GM12878 (cell line): Measurements from ENCODE around the gene MUC20. TPM values are rescaled to one million over a fixed set of nuclear protein-coding genes. Genes with fewer than 3 reads are reported as not detected.
"Not testable (repeated sequence)": the region's sequence is repeated elsewhere in the genome, so short reads cannot be mapped to it uniquely, and the experiment has no call there.

Experiments used
- ATAC-seq: fragments of 200-7000 bp; cut with Tn5 transposase; 3 replicates; pipeline ENCODE4 v1.9.1; 2020; ENCODE audit warnings: mild to moderate bottlenecking, moderate library complexity
- BruUV-seq: library from RNA; stranded (reverse); fragments of 400-500 nt; replicated peaks from 2 replicates; lab custom pipeline; 2021; lab: Mats Ljungman, UMichigan
- CTCF ChIA-PET: fragments of 300-600 bp; sonication (Branson Sonifier 250); formaldehyde crosslinking; extraction: SDS; loops from one replicate; lab custom pipeline; 2021; ENCODE audit warnings: inconsistent platforms; lab: Yijun Ruan, JAX
- POLR2A ChIA-PET: fragments of 350-600 bp; formaldehyde crosslinking; extraction: SDS; loops from one replicate; lab custom pipeline; 2021; ENCODE audit warnings: inconsistent platforms; lab: Charles Lee
- RAD21 ChIA-PET: fragments of 300-600 bp; sonication (Branson Sonifier 250); formaldehyde crosslinking; loops from one replicate; lab custom pipeline; 2023; ENCODE audit warnings: antibody characterized with exemption; ENCODE audit not compliant: unreplicated experiment; lab: Charles Lee
- SMC1A ChIA-PET: fragments of 300-600 bp; sonication (Branson Sonifier 250); formaldehyde crosslinking; loops from one replicate; lab custom pipeline; 2023; ENCODE audit not compliant: unreplicated experiment, uncharacterized antibody; lab: Charles Lee
- DNase-seq: peaks from one replicate; pipeline ENCODE4 v3.0.0-alpha.2; 2011; ENCODE audit warnings: low read depth, low spot score
- FAIRE-seq: peaks from 3 replicates; lab custom pipeline; 2011; peaks lifted over from hg19 to GRCh38; lab: Jason Lieb, UNC
- H2AFZ ChIP-seq: 2 replicates; pipeline ENCODE4 v1.6.0; 2011; ENCODE audit warnings: low read depth, low read length, control low read depth; ENCODE audit not compliant: control insufficient read depth
- H3K27ac ChIP-seq: 2 replicates; pipeline ENCODE4 v1.5.1; 2011; ENCODE audit warnings: control low read depth; ENCODE audit not compliant: control insufficient read depth, insufficient read depth
- H3K27me3 ChIP-seq, 2 experiments: replicated peaks in 1 of 2; 2 replicates each; pipeline versions ENCODE4 v1.6.0 to v1.6.1; 2011; ENCODE audit warnings: low read length in 1 of 2; ENCODE audit not compliant: control insufficient read depth in 2 of 2, insufficient read depth in 2 of 2
- H3K36me3 ChIP-seq, 2 experiments: 2 replicates each; pipeline ENCODE4 v1.5.1; 2011; ENCODE audit warnings: low read length in 1 of 2; ENCODE audit not compliant: control insufficient read depth in 2 of 2, insufficient read depth in 2 of 2
- H3K4me1 ChIP-seq: 2 replicates; pipeline ENCODE4 v1.6.1; 2011; ENCODE audit warnings: mild to moderate bottlenecking, low read length, moderate library complexity, mixed read lengths; ENCODE audit not compliant: control insufficient read depth, insufficient read depth
- H3K4me2 ChIP-seq: 2 replicates; pipeline ENCODE4 v1.6.0; 2011; ENCODE audit warnings: control low read depth; ENCODE audit not compliant: control insufficient read depth, insufficient read depth
- H3K4me3 ChIP-seq: fragments of 200-600 bp; sonication (generic); 2 replicates; pipeline ENCODE4 v1.5.1; 2016
- H3K79me2 ChIP-seq: 2 replicates; pipeline ENCODE4 v1.6.0; 2011; ENCODE audit warnings: low read length; ENCODE audit not compliant: control insufficient read depth, insufficient read depth
- H3K9ac ChIP-seq: 2 replicates; pipeline ENCODE4 v1.8.0; 2011; ENCODE audit warnings: low read length, control low read depth, mixed read lengths; ENCODE audit not compliant: control insufficient read depth, insufficient read depth
- H3K9me3 ChIP-seq: replicated peaks from 3 replicates; pipeline ENCODE4 v1.5.1; 2011; ENCODE audit warnings: mild to moderate bottlenecking, low read length; ENCODE audit not compliant: control insufficient read depth, insufficient read depth
- H4K20me1 ChIP-seq: 2 replicates; pipeline ENCODE4 v1.6.0; 2011; ENCODE audit not compliant: control insufficient read depth, insufficient read depth
- BCL3 ChIP-seq: IDR thresholded peaks from 2 replicates; pipeline ENCODE4 v1.6.1; 2011; ENCODE audit warnings: borderline replicate concordance, low read depth, mild to moderate bottlenecking, moderate library complexity, low read length; ENCODE audit not compliant: insufficient read depth, poor library complexity, severe bottlenecking
- CEBPB ChIP-seq, 2 experiments: fragments of 150-350 bp in 1 of 2; IDR thresholded peaks; 2 replicates each; pipeline ENCODE4 v1.6.1; 2012 to 2014; ENCODE audit warnings: low read depth in 2 of 2, low read length in 2 of 2, borderline replicate concordance in 1 of 2, inconsistent platforms in 1 of 2
- DPF2 ChIP-seq: fragments of 450-650 bp; IDR thresholded peaks from 2 replicates; pipeline ENCODE4 v1.6.1; 2017; ENCODE audit warnings: mild to moderate bottlenecking
- IKZF1 ChIP-seq: fragments of 450-650 bp; conservative IDR thresholded peaks from 2 replicates; pipeline ENCODE4 v1.6.1; 2017; ENCODE audit warnings: antibody characterized with exemption, mild to moderate bottlenecking
- MTA2 ChIP-seq: fragments of 450-650 bp; IDR thresholded peaks from 2 replicates; pipeline ENCODE4 v1.6.1; 2016; ENCODE audit warnings: low read depth, mild to moderate bottlenecking, moderate library complexity
- NFYA ChIP-seq: IDR thresholded peaks from 2 replicates; pipeline ENCODE4 v1.6.1; 2011; ENCODE audit warnings: low read depth, mild to moderate bottlenecking, low read length, improper control_type of control experiment, borderline replicate concordance
- NR2C1 ChIP-seq: fragments of 450-650 bp; IDR thresholded peaks from 2 replicates; pipeline ENCODE4 v1.6.1; 2017; ENCODE audit warnings: antibody characterized with exemption, mild to moderate bottlenecking, moderate library complexity
- WGBS: methylation state at CpG from one replicate; pipeline ENCODE4 v1.1.6; 2016; ENCODE audit warnings: low lambda C conversion rate; ENCODE audit not compliant: insufficient replicate concordance, insufficient coverage; ENCODE audit errors: missing lambda C conversion rate; 5-methylcytosine and 5-hydroxymethylcytosine counted together
- in situ Hi-C: fragments of 300-500 bp; cut with MboI; formaldehyde crosslinking; loops from 9 replicates; pipeline ENCODE4 v1.14.3; 2018; ENCODE audit warnings: mixed read lengths
- intact Hi-C: fragments of 100-400 bp; cut with micrococcal nuclease; formaldehyde crosslinking; loops from one replicate; pipeline ENCODE4 v1.14.2; 2022; ENCODE audit not compliant: unreplicated experiment
- polyA plus RNA-seq, 11 experiments: library from polyadenylated mRNA; depleted of rRNA in 4 of 11; unstranded in 6 of 11; stranded (reverse) in 5 of 11; fragments of >200 nt; fragmentation: Nextera tagmentation in 4 of 11; fragmentation: Illumina TruSeq in 1 of 11; extraction: Ambion mirVana in 4 of 11; extraction: Trizol in 1 of 11; gene quantifications; 1 replicate in 1 of 11; 2 replicates in 10 of 11; pipeline versions ENCODE4 v1.2.1 to v1.2.3, GENCODE V29; 2011 to 2016; ENCODE audit warnings: inconsistent platforms in 2 of 11, missing spikeins in 2 of 11, low read depth in 1 of 11
- total RNA-seq, 4 experiments: library from RNA; depleted of rRNA in 3 of 4; stranded (reverse); fragments of >200 nt in 3 of 4; fragmentation: Illumina TruSeq in 1 of 4; extraction: Trizol in 1 of 4; gene quantifications; 2 replicates each; pipeline versions ENCODE4 v1.2.1 to v1.2.3, GENCODE V29; 2013 to 2021
- TF ChIP-seq, protein P1 (sequence below): IDR thresholded peaks from 2 replicates; pipeline ENCODE4 v1.6.1; 2012; ENCODE audit warnings: improper control_type of control experiment, low read depth, low read length; ENCODE audit not compliant: insufficient replicate concordance

The MUC20 gene
- total and polyA plus RNA-seq, 10 of the 15 experiments (the other 5 are each of a cell fraction or from before 2014, with no cell fraction given): 0.04 to 0.46 (median 0.17) TPM; not detected in 3

DNA sequence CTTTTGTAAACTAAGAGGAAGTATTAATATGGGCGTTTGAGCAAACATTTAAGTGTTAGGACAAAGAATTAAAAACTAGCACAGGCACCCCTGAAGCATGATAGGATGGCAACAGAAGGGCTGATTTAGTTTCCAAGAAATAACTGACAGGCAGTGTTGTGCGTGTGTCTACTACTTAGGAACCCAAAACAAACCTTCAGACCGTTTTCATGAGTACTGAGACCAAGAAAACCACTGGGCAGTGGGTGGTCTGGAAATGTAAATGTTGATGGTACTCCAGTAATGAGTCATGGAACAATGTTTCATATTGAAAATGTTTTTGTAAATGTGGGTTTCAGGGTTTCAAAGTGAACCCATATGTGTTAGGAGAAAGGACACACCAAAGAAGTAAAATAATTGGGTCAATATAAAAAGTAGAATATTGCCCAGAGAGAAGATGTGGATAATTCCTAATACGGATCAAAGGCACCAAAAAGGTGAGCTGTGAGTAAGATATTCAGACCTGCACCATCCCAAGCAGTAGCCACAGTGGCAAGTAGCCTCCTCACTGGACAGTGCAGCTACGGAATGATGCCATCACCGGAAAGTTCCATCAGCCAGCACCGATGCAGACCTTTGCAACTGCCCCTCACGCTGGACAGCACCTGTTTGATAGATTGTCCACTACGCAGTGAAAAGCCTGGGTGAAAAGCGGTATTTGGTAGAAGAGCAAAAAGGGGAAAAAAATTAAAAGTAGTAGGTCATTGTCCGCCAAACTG lies 29.0 kb upstream of the MUC20 start:
- H4K20me1 ChIP-seq, in situ Hi-C loops, H3K4me1 ChIP-seq, H3K27ac ChIP-seq, H3K9me3 ChIP-seq, H3K4me2 ChIP-seq, intact Hi-C loops, RAD21 ChIA-PET, DNase-seq, H3K27me3 ChIP-seq, H3K36me3 ChIP-seq, H2AFZ ChIP-seq, H3K4me3 ChIP-seq, H3K79me2 ChIP-seq, SMC1A ChIA-PET, H3K9ac ChIP-seq, FAIRE-seq: not testable (repeated sequence)
- peak; percentile 41 for ATAC-seq
- WGBS: 90% methylated on average over 8 of the region's 11 CpGs
- ChIA-PET CTCF (interaction anchor here (0.6 kb wide), 1 partner anchor 776 kb away, joined by 3 read pairs; no protein-coding TSS in a partner anchor), POLR2A (interaction anchor here (0.7 kb wide), 1 partner anchor 82 kb away, joined by 3 read pairs; no protein-coding TSS in a partner anchor)
- TSS peak; percentile 26 for BruUV-seq
- 0 out of 2 replicates have a peak, but pooled peaks have one; percentile 23 for TF ChIP-seq IKZF1
- 0 out of 2 replicates have a peak, but pooled peaks have one; percentile 33 for TF ChIP-seq DPF2

DNA sequence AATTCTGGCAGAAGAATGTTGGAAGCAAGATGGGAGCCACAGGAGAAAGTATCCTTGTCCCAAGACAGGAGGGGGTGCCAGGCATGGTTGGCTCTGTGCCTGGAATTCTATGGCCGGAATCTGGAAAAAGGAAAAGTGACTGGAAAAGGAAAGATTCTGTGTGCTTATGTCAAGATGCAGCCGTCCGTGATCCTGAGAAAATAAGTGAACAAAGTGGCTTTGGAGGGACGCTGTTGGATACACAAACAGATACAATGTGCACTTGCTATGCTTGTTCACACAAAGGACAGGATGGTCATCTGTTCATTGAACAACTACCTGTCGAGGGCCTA lies 28.5 kb upstream of the MUC20 start:
- WGBS: 82% methylated on average over 5 of the region's 5 CpGs
- intact Hi-C loops: no loop called here
- POLR2A ChIA-PET: interaction anchor here (0.6 kb wide), 1 partner anchor 130 kb away, joined by 3 read pairs; no protein-coding TSS in a partner anchor
- TF ChIP-seq CEBPB (IDR thresholded peaks at IDR 0.05; ENCODE audit: borderline replicate concordance in 1 of 2, low read depth in 2 of 2, low read length in 2 of 2) (no peak), NR2C1 (no peak), MTA2 (no peak), NFYA (no peak), BCL3 (no peak)
- TF ChIP-seq, protein P1, sequence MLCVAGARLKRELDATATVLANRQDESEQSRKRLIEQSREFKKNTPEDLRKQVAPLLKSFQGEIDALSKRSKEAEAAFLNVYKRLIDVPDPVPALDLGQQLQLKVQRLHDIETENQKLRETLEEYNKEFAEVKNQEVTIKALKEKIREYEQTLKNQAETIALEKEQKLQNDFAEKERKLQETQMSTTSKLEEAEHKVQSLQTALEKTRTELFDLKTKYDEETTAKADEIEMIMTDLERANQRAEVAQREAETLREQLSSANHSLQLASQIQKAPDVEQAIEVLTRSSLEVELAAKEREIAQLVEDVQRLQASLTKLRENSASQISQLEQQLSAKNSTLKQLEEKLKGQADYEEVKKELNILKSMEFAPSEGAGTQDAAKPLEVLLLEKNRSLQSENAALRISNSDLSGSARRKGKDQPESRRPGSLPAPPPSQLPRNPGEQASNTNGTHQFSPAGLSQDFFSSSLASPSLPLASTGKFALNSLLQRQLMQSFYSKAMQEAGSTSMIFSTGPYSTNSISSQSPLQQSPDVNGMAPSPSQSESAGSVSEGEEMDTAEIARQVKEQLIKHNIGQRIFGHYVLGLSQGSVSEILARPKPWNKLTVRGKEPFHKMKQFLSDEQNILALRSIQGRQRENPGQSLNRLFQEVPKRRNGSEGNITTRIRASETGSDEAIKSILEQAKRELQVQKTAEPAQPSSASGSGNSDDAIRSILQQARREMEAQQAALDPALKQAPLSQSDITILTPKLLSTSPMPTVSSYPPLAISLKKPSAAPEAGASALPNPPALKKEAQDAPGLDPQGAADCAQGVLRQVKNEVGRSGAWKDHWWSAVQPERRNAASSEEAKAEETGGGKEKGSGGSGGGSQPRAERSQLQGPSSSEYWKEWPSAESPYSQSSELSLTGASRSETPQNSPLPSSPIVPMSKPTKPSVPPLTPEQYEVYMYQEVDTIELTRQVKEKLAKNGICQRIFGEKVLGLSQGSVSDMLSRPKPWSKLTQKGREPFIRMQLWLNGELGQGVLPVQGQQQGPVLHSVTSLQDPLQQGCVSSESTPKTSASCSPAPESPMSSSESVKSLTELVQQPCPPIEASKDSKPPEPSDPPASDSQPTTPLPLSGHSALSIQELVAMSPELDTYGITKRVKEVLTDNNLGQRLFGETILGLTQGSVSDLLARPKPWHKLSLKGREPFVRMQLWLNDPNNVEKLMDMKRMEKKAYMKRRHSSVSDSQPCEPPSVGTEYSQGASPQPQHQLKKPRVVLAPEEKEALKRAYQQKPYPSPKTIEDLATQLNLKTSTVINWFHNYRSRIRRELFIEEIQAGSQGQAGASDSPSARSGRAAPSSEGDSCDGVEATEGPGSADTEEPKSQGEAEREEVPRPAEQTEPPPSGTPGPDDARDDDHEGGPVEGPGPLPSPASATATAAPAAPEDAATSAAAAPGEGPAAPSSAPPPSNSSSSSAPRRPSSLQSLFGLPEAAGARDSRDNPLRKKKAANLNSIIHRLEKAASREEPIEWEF: no peak

More for the DNA sequence above, 28.5 kb upstream of the MUC20 start:
- H3K9ac ChIP-seq: no peak overlapping the region
- no peak overlapping the region for H3K4me2 ChIP-seq
- H4K20me1 ChIP-seq: no peaks in the 10 kb centered on the region
- ATAC-seq: 0 out of 3 replicates have a peak, but pooled peaks have one; percentile 13
- RAD21 ChIA-PET: no interaction called here
- no peak overlapping the region for H3K27ac ChIP-seq
- peaks cover 2 to 7% of the 10 kb centered on the region in 2 experiments for H3K36me3 ChIP-seq
- FAIRE-seq: no peak
- H2AFZ ChIP-seq: no peak overlapping the region
- no peaks in the 10 kb centered on the region for H3K79me2 ChIP-seq
- DNase-seq: no peak
- CTCF ChIA-PET: no interaction called here
- SMC1A ChIA-PET: no interaction called here
- in situ Hi-C loops: no loop called here
- H3K27me3 ChIP-seq: no peaks in the 10 kb centered on the region
- H3K4me3 ChIP-seq: no peak overlapping the region
- no TSS peak for BruUV-seq
- H3K9me3 ChIP-seq: no peaks in the 10 kb centered on the region; the same call in 2 of the 3 replicates
- H3K4me1 ChIP-seq: peaks cover 9% of the 10 kb centered on the region
